ENCODE measurements around the gene GPRIN3.
A peak's percentile ranks its signal among the peaks of the same experiment; 100 is the strongest.
"Not testable (repeated sequence)": the region's sequence is repeated elsewhere in the genome, so short reads cannot be mapped to it uniquely, and the experiment has no call there.

Gene GPRIN3

GRCh38 chr4:89311433-89311832, 3.8 kb upstream of the GPRIN3 start:
- DNase-seq = no peak

GRCh38 chr4:89309154-89309553, 1.6 kb upstream of the GPRIN3 start:
- DNase-seq = not testable (repeated sequence)

GRCh38 chr4:89308161-89308500, 531 bp upstream of the GPRIN3 start:
- DNase-seq = peak; percentile 51 to 72 (median 72)

GRCh38 chr4:89307178-89307445, 488 bp downstream of the GPRIN3 start:
- DNase-seq = no peak

- peak in 3 of 4 experiments; percentile 17 to 46 (median 35) for DNase-seq
Observed at GRCh38 chr4:89306486-89307177, 968 bp downstream of the GPRIN3 start.

- peak; percentile 69 to 86 (median 77) for DNase-seq
Observed at GRCh38 chr4:89305712-89306437, 1.7 kb downstream of the GPRIN3 start.

GRCh38 chr4:89305028-89305427, 2.6 kb downstream of the GPRIN3 start:
- DNase-seq = no peak

GRCh38 chr4:89303814-89304388, 3.7 kb downstream of the GPRIN3 start:
- DNase-seq = peak in 2 of 4 experiments; percentile 55 to 65

GRCh38 chr4:89303177-89303576, 4.4 kb downstream of the GPRIN3 start:
- DNase-seq = peak; percentile 35 to 59 (median 39)

GRCh38 chr4:89301902-89302301, 5.7 kb downstream of the GPRIN3 start:
- no peak for DNase-seq

- peak in 2 of 4 experiments; percentile 61 to 64 for DNase-seq
Observed at GRCh38 chr4:89301003-89301402, 6.6 kb downstream of the GPRIN3 start.

- no peak for DNase-seq
Observed at GRCh38 chr4:89300499-89300898, 7.1 kb downstream of the GPRIN3 start.

- DNase-seq = no peak
Observed at GRCh38 chr4:89300060-89300459, 7.5 kb downstream of the GPRIN3 start.

GRCh38 chr4:89299153-89299791, 8.3 kb downstream of the GPRIN3 start:
- DNase-seq = peak; percentile 13 to 51 (median 39)

- peak in 1 of 4 experiments; percentile 46 for DNase-seq
Observed at GRCh38 chr4:89298788-89299152, 8.8 kb downstream of the GPRIN3 start.

- peak; percentile 19 to 79 (median 50) for DNase-seq
Observed at GRCh38 chr4:89298155-89298554, 9.4 kb downstream of the GPRIN3 start.

GRCh38 chr4:89296896-89297295, 10.7 kb downstream of the GPRIN3 start:
- DNase-seq = peak; percentile 39 to 76 (median 61)

GRCh38 chr4:89296399-89296798, 11.2 kb downstream of the GPRIN3 start:
- no peak for DNase-seq

- DNase-seq = no peak
Observed at GRCh38 chr4:89295415-89295927, 12.1 kb downstream of the GPRIN3 start.

GRCh38 chr4:89294573-89295269, 12.9 kb downstream of the GPRIN3 start:
- peak; percentile 44 to 84 (median 72) for DNase-seq

GRCh38 chr4:89293299-89293698, 14.3 kb downstream of the GPRIN3 start:
- no peak for DNase-seq

GRCh38 chr4:89290727-89291516, 16.7 kb downstream of the GPRIN3 start:
- DNase-seq = peak in 2 of 4 experiments; percentile 50 to 77

Measured in suppressor macrophage (primary cell).